Dedifferentiated amniotic fluid mesenchymal stem cell (primary cell): ENCODE data around the gene PIANP.
"Not testable (repeated sequence)": the region's sequence is repeated elsewhere in the genome, so short reads cannot be mapped to it uniquely, and the experiment has no call there.

ENCODE experiments used
- DNase-seq: peaks from one replicate; pipeline ENCODE4 v3.0.0-alpha.2; 2016; ENCODE audit errors: extremely low spot score

PIANP gene, protein sequence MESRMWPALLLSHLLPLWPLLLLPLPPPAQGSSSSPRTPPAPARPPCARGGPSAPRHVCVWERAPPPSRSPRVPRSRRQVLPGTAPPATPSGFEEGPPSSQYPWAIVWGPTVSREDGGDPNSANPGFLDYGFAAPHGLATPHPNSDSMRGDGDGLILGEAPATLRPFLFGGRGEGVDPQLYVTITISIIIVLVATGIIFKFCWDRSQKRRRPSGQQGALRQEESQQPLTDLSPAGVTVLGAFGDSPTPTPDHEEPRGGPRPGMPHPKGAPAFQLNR

DNA sequence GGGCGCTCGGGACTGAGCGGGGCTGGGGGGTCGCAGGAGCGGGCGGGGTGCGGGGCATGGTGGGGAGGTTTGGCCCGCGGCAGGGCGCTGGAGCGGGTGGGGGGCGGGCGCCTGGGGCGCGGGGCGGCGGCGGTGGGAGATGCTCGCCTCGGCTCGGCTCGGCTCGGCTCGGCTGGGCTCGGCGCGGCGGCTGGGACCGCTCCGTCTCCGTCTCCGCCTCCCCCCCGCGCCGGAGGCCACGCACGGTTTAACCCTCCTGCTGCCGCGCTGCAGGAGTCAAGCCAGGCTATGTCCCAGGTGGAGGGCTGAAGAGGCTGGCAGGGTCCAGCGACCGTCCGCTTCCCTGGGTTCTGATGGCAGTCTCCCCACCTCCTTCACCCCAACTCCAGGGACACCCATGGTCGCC lies at the start of gene PIANP:
Gene PIANP (minus strand): TSS at position 170 of the 406 bp plus-strand sequence. CDS start 2,754 bp downstream, outside the sequence.
- no peak for DNase-seq

DNA sequence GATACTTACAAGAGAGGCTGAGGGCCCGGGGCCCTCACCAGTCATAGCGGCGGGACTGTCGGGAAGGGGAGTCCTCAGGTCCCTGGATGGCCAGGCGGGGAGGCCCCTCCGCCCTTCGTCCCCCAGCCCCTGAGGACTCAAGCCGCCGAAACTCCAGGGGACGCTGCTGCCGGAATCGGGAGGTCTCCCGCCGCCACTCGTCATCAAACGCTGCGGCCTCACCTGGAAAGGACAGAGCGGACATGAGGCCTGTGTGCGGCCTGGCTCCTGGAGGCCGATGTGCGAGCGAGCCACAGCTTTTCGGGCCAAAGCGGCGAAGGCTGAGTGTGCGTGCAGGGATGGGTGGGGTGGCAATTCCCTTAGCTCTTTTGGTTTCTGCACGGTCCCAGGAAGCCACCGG lies 48.1 kb upstream of the PIANP start:
- no peak for DNase-seq

GRCh38 chr12:6747216-6747615 lies 46.6 kb upstream of the PIANP start:
- DNase-seq: no peak

DNA sequence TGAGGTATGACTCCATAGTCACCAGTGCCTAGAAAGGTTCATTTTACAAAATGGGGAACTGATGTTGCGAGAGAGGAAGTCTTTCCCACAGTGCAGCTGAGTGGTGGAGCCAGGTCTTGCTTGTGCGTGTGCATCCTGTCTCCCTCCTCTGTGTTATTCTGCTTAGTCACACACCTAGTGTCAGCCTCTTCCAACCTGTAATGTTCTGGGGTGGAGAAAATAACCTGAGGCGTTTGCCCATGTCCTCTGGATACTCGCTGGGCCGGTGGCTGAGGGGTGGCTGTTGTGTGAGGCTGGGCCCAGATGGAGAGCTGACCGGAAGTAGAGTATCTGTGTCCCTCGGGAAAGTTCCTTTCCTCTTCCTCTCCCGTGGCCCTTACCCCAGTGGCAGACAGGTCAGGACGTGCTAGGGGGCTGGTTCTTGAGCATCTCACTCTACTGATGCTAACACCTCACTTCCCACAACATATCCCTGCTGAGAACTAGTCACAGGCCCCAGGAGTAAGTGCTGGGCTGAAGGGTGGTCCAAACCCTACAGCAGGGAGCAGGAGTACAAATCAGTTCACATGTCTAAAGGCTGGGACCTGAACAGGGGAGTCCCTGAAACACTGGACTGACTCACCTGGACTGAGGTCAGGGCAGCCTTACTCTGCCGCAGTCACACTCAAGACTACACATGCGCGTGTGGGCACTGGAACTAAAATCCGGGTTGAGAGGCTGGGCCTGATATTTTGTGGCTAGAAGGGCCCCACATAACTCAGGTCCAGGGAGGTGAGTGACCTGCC lies 45.3 kb upstream of the PIANP start:
- no peak for DNase-seq

DNA sequence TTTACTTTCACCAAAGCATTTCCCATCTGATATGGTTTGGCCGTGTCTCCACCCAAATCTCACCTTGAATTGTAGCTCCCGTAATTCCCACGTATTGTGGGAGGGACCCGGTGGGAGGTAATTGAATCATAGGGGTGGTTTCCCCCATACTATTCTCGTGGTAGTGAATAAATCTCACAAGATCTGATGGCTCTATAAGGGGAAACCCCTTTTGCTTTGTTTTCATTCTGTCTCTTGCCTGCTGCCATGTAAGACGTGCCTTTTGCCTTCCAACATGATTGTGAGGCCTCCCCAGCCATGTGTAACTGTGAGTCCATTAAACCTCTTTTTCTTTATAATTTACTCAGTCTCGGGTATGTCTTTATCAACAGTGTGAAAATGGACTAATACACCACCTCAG lies 42.7 kb upstream of the PIANP start:
- DNase-seq: not testable (repeated sequence)

GRCh38 chr12:6742834-6743233 lies 42.2 kb upstream of the PIANP start:
- no peak for DNase-seq

DNA sequence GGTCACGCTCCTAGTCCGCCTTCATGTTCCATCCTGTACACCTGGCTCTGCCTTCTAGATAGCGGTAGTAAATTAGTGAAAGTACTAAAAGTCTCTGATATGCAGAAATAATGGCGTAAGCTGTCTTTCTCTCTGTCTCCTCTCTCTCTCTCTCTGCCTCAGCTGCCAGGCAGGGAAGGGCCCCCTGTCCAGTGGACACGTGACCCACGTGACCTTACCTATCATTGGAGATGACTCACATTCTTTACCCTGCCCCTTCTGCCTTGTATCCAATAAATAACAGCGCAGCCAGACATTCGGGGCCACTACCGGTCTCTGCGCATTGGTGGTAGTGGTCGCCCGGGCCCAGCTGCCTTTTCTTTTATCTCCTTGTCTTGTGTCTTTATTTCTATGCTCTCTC lies 41.5 kb upstream of the PIANP start:
- DNase-seq: not testable (repeated sequence)

DNA sequence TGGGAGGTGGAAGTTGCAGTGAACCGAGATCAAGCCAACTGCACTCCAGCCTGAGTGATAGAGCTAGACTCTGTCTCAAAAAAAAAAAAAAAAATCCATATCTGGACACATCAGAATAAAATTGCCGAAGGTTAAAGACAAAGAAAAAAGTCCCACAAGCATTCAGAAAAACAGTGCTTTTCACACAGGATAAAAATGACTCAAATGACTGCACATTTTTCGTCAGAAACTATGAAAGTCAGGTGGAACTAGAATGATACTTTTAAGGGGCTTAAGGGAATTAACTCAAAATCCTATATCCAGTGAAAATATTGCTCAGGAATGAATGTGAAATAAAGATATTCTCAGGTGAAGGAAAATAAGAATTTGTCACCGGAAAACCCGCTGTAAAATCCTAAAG lies 36.1 kb upstream of the PIANP start:
- DNase-seq: no peak

- peak; percentile 47 for DNase-seq
Observed at GRCh38 chr12:6735448-6736191, 35.0 kb upstream of the PIANP start.

DNA sequence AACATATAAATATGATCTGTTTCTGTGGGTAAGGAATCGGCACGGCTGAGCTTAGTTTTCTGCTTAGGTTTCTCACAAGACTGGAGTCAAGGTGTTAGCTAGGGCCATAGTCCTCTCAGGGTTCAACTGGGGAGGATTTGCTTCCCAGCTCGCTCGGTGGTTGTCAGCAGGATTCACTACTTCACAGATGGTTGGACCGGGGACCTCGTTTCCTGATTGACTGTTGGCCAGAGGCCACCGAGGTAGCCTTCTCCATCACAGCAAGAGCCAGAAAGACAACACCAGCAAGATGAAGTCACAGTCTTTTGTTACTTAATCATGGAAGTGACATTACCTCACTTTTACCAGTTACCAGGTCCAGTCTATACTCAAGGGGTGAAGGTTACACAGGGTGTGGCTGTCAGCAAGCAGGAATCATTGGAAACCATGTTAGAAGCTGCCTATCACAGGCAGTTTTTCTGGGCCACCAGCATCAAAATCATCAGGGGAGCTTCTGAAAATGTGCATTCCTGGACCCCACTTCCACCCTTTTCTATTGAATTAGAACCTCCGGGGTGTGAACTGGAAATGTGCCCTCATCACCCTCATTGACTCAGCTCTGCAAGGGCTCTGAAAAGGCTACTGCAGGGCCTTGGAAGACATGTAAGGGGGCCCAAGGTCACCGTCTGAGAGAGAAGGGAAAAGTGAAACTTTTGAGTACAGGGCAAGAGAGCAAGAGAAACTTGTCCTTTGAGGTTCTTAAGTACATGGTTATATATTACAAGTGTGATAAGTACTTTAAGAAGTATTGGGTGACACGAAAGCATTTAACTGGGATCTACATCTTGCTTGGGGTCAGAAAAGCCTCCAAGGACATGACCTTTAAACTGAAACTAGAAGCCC lies 34.1 kb upstream of the PIANP start:
- DNase-seq: no peak

DNA sequence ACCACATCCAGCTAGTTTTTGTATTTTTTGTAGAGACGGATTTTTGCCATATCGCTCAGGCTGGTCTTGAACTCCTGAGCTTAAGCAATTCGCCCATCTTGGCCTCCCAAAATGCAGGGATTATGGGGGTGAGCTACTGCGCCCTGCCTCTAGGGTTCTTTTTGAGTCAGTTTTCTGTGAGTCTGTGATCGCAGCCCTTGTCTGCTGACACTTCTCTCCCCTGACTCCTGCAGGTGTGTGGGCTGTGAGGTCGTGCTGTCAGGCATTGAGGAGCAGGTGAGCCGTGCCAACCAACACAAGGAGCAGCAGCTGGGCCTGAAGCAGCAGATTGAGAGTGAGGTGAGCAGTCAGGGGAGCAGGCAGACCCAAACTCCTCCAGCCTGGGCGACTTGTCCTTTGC lies 29.6 kb upstream of the PIANP start:
- no peak for DNase-seq

GRCh38 chr12:6729186-6729585 lies 28.6 kb upstream of the PIANP start:
- DNase-seq: no peak

GRCh38 chr12:6725350-6725749 lies 24.7 kb upstream of the PIANP start:
- DNase-seq: no peak

DNA sequence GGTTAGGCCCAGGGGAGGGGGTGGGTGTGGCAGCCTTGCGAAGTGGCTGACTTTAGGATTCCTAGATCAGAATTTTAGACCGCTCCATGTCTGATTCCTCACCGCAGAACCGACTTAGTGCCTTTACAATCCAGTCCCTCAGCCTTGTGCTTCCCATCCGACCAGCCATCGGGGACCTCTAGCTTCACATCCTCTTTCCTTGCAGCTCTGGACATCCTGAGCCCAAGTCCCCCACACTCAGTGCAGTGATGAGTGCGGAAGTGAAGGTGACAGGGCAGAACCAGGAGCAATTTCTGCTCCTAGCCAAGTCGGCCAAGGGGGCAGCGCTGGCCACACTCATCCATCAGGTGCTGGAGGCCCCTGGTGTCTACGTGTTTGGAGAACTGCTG lies 23.8 kb upstream of the PIANP start:
- DNase-seq: no peak

- peak; percentile 98 for DNase-seq
Observed at GRCh38 chr12:6723607-6724408, 23.2 kb upstream of the PIANP start, which contains the start of gene COPS7A. COPS7A (plus strand) TSS chr12:6724046; CDS start chr12:6724657, 611 bp downstream.

GRCh38 chr12:6722863-6723262 lies 22.2 kb upstream of the PIANP start:
- no peak for DNase-seq

GRCh38 chr12:6716874-6717437 lies 16.3 kb upstream of the PIANP start:
- DNase-seq: no peak

- DNase-seq: not testable (repeated sequence)
Observed at GRCh38 chr12:6716031-6716873, 15.6 kb upstream of the PIANP start.

- DNase-seq: no peak
Observed at GRCh38 chr12:6708960-6709394, 8.4 kb upstream of the PIANP start.
